ENCODE results near the gene TMEM88.

DNA sequence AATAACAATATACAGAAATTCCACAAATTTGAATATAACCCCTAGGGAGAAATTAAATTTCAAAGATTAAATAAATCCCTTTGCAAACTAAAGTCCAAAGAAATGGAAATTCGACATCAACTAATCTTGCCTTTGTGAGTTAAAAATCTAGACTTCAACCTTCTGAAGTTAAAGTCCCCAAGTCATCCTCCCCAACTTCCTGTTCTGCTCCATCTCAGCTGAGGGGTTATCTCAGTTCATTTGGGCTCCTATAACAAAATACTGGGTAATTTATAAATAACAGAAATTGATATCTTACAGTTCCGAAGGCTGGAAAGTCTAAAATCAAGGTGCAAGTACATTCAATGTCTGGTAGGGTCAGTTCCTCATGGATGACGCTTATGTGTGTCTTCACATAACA is 43.6 kb upstream of the TMEM88 start:
- TF ChIP-seq CTCF (conservative IDR thresholded peaks at IDR 0.05; ENCODE audit: low read depth, low read length) (no peak), EZH2 (IDR thresholded peaks at IDR 0.05; ENCODE audit: low read length, unreplicated experiment) (no peak)

Data from PC-3 (cell line).